Glutamatergic neuron (in vitro differentiated cells): ENCODE data around the gene STX18. TPM values are rescaled to one million over a fixed set of nuclear protein-coding genes. Genes with fewer than 3 reads are reported as not detected.

Experiments
- DNase-seq: peaks from one replicate; pipeline ENCODE4 v3.0.0; 2022
- H3K27ac Mint-ChIP-seq: one replicate; pipeline ENCODE4 v1.8.0; 2020; ENCODE audit warnings: mild to moderate bottlenecking, mixed read lengths, inconsistent platforms; ENCODE audit not compliant: unreplicated experiment
- H3K27me3 Mint-ChIP-seq: one replicate; pipeline ENCODE4 v1.8.0; 2020; ENCODE audit warnings: mild to moderate bottlenecking, moderate library complexity, mixed read lengths, inconsistent platforms; ENCODE audit not compliant: unreplicated experiment
- H3K36me3 Mint-ChIP-seq: one replicate; pipeline ENCODE4 v1.8.0; 2020; ENCODE audit warnings: mild to moderate bottlenecking, mixed read lengths, inconsistent platforms; ENCODE audit not compliant: unreplicated experiment
- H3K4me1 Mint-ChIP-seq: one replicate; pipeline ENCODE4 v1.8.0; 2020; ENCODE audit warnings: mild to moderate bottlenecking, low read depth, mixed read lengths, inconsistent platforms; ENCODE audit not compliant: unreplicated experiment
- H3K4me3 Mint-ChIP-seq: one replicate; pipeline ENCODE4 v1.8.0; 2020; ENCODE audit warnings: mild to moderate bottlenecking, mixed read lengths, inconsistent platforms; ENCODE audit not compliant: unreplicated experiment
- H3K9me3 Mint-ChIP-seq: one replicate; pipeline ENCODE4 v1.8.0; 2020; ENCODE audit warnings: mild to moderate bottlenecking, moderate library complexity, mixed read lengths, inconsistent platforms; ENCODE audit not compliant: unreplicated experiment
- CTCF ChIP-seq: fragments of 200-600 bp; sonication (generic); IDR thresholded peaks from one replicate; pipeline ENCODE4 v1.5.0; 2021; ENCODE audit not compliant: partially characterized antibody, unreplicated experiment
- total RNA-seq: library from RNA; stranded (reverse); fragmentation: NEBNext Ultra II Directional; extraction: Animal tissue kit (Norgen Biotek cat#: 25700); gene quantifications from one replicate; pipeline ENCODE4 v1.2.1, GENCODE V29; 2021; ENCODE audit not compliant: unreplicated experiment

The STX18 gene
- total RNA-seq, 1 donor from 2014 or later: 26.3 TPM

- H3K27ac Mint-ChIP-seq: no peak overlapping the region
- TF ChIP-seq CTCF: no peak
- DNase-seq: no peak
- peaks cover 12% of the 10 kb centered on the region for H3K9me3 Mint-ChIP-seq
- H3K27me3 Mint-ChIP-seq: peaks cover 4% of the 10 kb centered on the region
- H3K4me1 Mint-ChIP-seq: no peaks in the 10 kb centered on the region
- no peak overlapping the region for H3K4me3 Mint-ChIP-seq
- peaks cover 14% of the 10 kb centered on the region for H3K36me3 Mint-ChIP-seq
Measured at GRCh38 chr4:4415107-4415805, 126.6 kb downstream of the STX18 start.

GRCh38 chr4:4413806-4414205, 128.0 kb downstream of the STX18 start:
- Mint-ChIP-seq H3K27ac (no peak overlapping the region), H3K9me3 (peaks cover 12% of the 10 kb centered on the region), H3K4me3 (no peak overlapping the region), H3K27me3 (peaks cover 4% of the 10 kb centered on the region), H3K4me1 (peaks cover 3% of the 10 kb centered on the region), H3K36me3 (peaks cover 9% of the 10 kb centered on the region)
- no peak for DNase-seq
- TF ChIP-seq CTCF: no peak

GRCh38 chr4:4413373-4413725, 128.5 kb downstream of the STX18 start:
- Mint-ChIP-seq H3K27me3 (peaks cover 4% of the 10 kb centered on the region), H3K4me3 (no peak overlapping the region), H3K27ac (no peak overlapping the region), H3K36me3 (peaks cover 5% of the 10 kb centered on the region), H3K4me1 (peaks cover 7% of the 10 kb centered on the region), H3K9me3 (peaks cover 12% of the 10 kb centered on the region)
- TF ChIP-seq CTCF: no peak
- peak; percentile 3 for DNase-seq

DNA sequence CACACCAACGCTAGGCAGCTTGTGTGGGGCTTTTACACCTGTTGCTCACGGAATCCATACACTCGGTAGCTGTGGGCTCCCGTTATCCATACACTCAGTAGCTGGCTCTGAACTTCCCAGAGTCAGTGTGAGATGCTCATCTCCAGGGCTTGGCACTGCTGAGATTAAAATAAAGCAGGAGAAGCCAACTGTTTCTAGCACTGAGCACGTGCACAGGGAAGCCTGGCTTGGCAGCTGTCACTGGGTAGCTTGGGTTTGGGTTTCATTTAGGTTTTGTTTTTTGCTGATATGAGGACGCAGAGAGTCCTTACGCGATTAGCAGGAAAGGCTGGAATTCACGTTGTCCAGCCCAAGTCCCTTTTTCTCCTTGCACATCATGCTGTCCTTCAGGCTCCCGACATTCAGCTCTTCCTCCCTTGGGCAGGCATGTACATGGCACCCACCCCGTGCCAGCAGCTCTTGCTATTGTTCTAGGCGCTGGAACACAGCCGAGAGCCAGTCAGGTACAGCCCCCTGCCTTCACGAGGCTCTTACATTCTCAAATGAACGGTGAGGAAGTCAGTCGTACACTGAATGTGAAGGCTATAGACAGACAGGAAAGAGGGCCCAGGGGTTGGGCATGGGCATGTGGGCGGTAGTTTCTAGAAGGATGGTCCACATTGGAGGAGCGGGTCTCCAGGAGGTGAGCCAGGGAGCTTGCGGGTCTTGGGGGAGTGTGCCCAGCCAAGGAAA, 129.0 kb downstream of the STX18 start:
- peaks cover 4% of the 10 kb centered on the region for H3K27me3 Mint-ChIP-seq
- H3K4me1 Mint-ChIP-seq: peaks cover 10% of the 10 kb centered on the region
- TF ChIP-seq CTCF: no peak
- no peak overlapping the region for H3K4me3 Mint-ChIP-seq
- no peak overlapping the region for H3K27ac Mint-ChIP-seq
- H3K36me3 Mint-ChIP-seq: peaks cover 5% of the 10 kb centered on the region
- DNase-seq: peak; percentile 4
- peaks cover 12% of the 10 kb centered on the region for H3K9me3 Mint-ChIP-seq

GRCh38 chr4:4411906-4412305, 129.9 kb downstream of the STX18 start:
- H3K36me3 Mint-ChIP-seq: peaks cover 4% of the 10 kb centered on the region
- H3K4me3 Mint-ChIP-seq: no peak overlapping the region
- TF ChIP-seq CTCF: no peak
- H3K27me3 Mint-ChIP-seq: peaks cover 7% of the 10 kb centered on the region
- DNase-seq: peak; percentile 3
- H3K4me1 Mint-ChIP-seq: peaks cover 14% of the 10 kb centered on the region
- H3K9me3 Mint-ChIP-seq: peaks cover 15% of the 10 kb centered on the region
- no peak overlapping the region for H3K27ac Mint-ChIP-seq
